ENCODE measurements around the gene NECTIN1.

GRCh38 chr11:119624102-119624615 is 104.8 kb downstream of the NECTIN1 start:
- TF ChIP-seq CTCF (IDR thresholded peaks at IDR 0.05; ENCODE audit: poor library complexity) (peak; percentile 53), EZH2phosphoT487 (IDR thresholded peaks at IDR 0.05; ENCODE audit: low read depth, severe bottlenecking, unreplicated experiment) (no peak)
